DOHH2 (cell line): ENCODE measurements around the gene PHKG2.

Experiments used
- CTCF ChIP-seq: fragments of 200-600 bp; sonication (generic); IDR thresholded peaks from one replicate; pipeline ENCODE4 v1.5.1; 2014; ENCODE audit warnings: antibody characterized with exemption, mild to moderate bottlenecking, low read depth, low read length; ENCODE audit not compliant: poor library complexity, severe bottlenecking
- EZH2phosphoT487 ChIP-seq: fragments of 200-600 bp; sonication (generic); IDR thresholded peaks from 2 replicates; pipeline ENCODE4 v1.6.1; 2017; ENCODE audit warnings: borderline replicate concordance, mild to moderate bottlenecking, antibody characterized with exemption, low read length, moderate library complexity, mixed read lengths

GRCh38 chr16:30736995-30737793, 11.0 kb upstream of the PHKG2 start:
- TF ChIP-seq EZH2phosphoT487 = no peak
- no peak for TF ChIP-seq CTCF
